GM12891 (cell line): ENCODE results near the gene COPG2.

Source experiments
- POLR2A ChIP-seq: IDR thresholded peaks from 2 replicates; pipeline ENCODE4 v1.6.1; 2011; ENCODE audit warnings: low read depth, low read length, control low read depth
- POLR2AphosphoS5 ChIP-seq: IDR thresholded peaks from 2 replicates; pipeline ENCODE4 v1.6.1; 2011; ENCODE audit warnings: low read depth, low read length, control low read depth
- POU2F2 ChIP-seq: IDR thresholded peaks from 2 replicates; pipeline ENCODE4 v1.6.1; 2011; ENCODE audit warnings: low read depth, mild to moderate bottlenecking, control low read depth, low read length, moderate library complexity
- TAF1 ChIP-seq: IDR thresholded peaks from 2 replicates; pipeline ENCODE4 v1.6.1; 2011; ENCODE audit warnings: low read depth, low read length, control low read depth

DNA sequence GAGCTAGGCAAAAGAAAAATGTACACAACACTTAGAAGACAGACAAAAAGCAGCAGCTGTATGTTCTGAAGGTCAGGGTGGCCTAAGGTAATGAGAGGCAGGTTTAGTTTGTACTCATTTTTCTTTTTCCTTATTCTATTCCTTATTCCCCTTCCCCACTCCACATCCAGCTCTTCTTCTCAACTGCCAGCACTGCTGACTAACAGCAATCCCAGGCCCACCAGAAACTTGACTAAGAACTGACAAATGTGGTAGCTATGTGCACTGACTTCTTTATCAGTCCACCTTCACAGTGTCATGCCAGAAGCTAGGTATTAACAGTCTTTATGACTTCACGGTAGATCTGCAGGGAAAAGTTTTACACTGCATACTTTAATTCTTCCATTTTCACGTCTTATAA lies 6.1 kb downstream of the COPG2 start:
- TF ChIP-seq POLR2A (no peak), POLR2AphosphoS5 (no peak), TAF1 (no peak), POU2F2 (no peak)
